Small intestine (tissue), 7 donors: ENCODE data around the gene SLC44A5. TPM values are rescaled to one million over a fixed set of nuclear protein-coding genes. Genes with fewer than 3 reads are reported as not detected.
"Not testable (repeated sequence)": the region's sequence is repeated elsewhere in the genome, so short reads cannot be mapped to it uniquely, and the experiment has no call there.

Experiments
- DNase-seq, 2 donors: peaks; one replicate each; pipeline versions ENCODE4 v3.0.0 to v3.0.0-alpha.2; 2013
- FAIRE-seq: peaks from 2 replicates; lab custom pipeline; 2012; peaks lifted over from hg19 to GRCh38; lab: Jason Lieb, UNC
- H3K27ac ChIP-seq, 3 donors: one replicate each; pipeline ENCODE4 v1.5.1; 2013; ENCODE audit warnings: low read length in 2 of 3, mild to moderate bottlenecking in 2 of 3, control low read depth in 1 of 3, inconsistent platforms in 1 of 3, low read depth in 1 of 3, moderate library complexity in 1 of 3
- H3K27me3 ChIP-seq, 3 donors: one replicate each; pipeline ENCODE4 v1.6.1; 2013; ENCODE audit warnings: low read length in 3 of 3, inconsistent platforms in 1 of 3; ENCODE audit not compliant: control insufficient read depth in 3 of 3, insufficient read depth in 3 of 3
- H3K36me3 ChIP-seq, 3 donors: one replicate each; pipeline ENCODE4 v1.6.1; 2013; ENCODE audit warnings: low read length in 3 of 3, inconsistent platforms in 1 of 3, low read depth in 1 of 3, mild to moderate bottlenecking in 1 of 3, moderate library complexity in 1 of 3; ENCODE audit not compliant: control insufficient read depth in 3 of 3, insufficient read depth in 2 of 3
- H3K4me1 ChIP-seq, 3 donors: one replicate each; pipeline ENCODE4 v1.6.1; 2013; ENCODE audit warnings: low read length in 2 of 3, inconsistent platforms in 1 of 3, low read depth in 1 of 3, mild to moderate bottlenecking in 1 of 3, moderate library complexity in 1 of 3; ENCODE audit not compliant: control insufficient read depth in 3 of 3, insufficient read depth in 2 of 3
- H3K4me3 ChIP-seq, 3 donors: one replicate each; pipeline ENCODE4 v1.5.1; 2013; ENCODE audit warnings: low read length in 3 of 3, control low read depth in 1 of 3, inconsistent platforms in 1 of 3, low read depth in 1 of 3, mild to moderate bottlenecking in 1 of 3, moderate library complexity in 1 of 3
- H3K9me3 ChIP-seq, 2 donors: one replicate each; pipeline ENCODE4 v1.6.1; 2013; ENCODE audit warnings: low read depth in 1 of 2, low read length in 1 of 2; ENCODE audit not compliant: control insufficient read depth in 2 of 2, insufficient read depth in 1 of 2
- WGBS, 3 donors: extraction: QIAGEN DNeasy Blood & Tissue Kit; methylation state at CpG; one replicate each; pipeline ENCODE4 v1.1.7; 2013; 5-methylcytosine and 5-hydroxymethylcytosine counted together
- polyA plus RNA-seq, 4 donors: library from polyadenylated mRNA; stranded (reverse) in 3 of 4; unstranded in 1 of 4; fragments of 200-250 nt in 3 of 4; fragments of 120-200 nt in 1 of 4; gene quantifications; one replicate each; pipeline versions ENCODE4 v1.2.1 to v1.2.3, GENCODE V29; 2013
- donor health status: healthy with polysubstance abuse.
- donor health status: control.
- donor health status: control.
- donor health status: Bipolar disorder and iron deficiency.
- donor health status: healthy.

The SLC44A5 gene
- polyA plus RNA-seq, 4 donors, result 0.40 to 1.4 (median 1.1) TPM; not detected in 1

DNA sequence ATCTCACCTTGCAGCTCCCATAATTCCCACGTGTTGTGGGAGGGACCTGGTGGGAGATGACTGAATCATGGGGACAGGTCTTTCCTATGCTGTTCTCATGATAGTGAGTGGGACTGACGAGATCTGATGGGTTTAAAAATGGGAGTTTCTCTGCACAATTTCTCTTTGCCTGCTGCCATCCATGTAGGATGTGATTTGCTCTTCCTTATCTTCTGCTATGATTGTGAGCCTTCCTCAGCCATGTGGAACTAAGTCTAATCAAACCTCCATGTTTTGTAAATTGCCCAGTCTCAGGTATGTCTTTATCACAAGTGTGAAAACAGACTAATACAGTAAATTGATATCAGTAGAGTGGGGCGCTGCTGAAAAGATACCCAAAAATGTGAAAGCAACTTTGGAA is 195.7 kb downstream of the SLC44A5 start:
- FAIRE-seq, result no peak
- WGBS, 3 donors, result 65 to 72% (median 68%) methylated on average over 3 of the region's 3 CpGs
- Histone ChIP-seq H3K9me3 (peaks cover 2 to 10% of the 10 kb centered on the region in 2 donors), H3K4me1 (no peaks in the 10 kb centered on the region), H3K4me3 (no peak overlapping the region), H3K27ac (no peak overlapping the region), H3K36me3 (no peaks in the 10 kb centered on the region), H3K27me3 (no peaks in the 10 kb centered on the region)
- DNase-seq, result no peak

DNA sequence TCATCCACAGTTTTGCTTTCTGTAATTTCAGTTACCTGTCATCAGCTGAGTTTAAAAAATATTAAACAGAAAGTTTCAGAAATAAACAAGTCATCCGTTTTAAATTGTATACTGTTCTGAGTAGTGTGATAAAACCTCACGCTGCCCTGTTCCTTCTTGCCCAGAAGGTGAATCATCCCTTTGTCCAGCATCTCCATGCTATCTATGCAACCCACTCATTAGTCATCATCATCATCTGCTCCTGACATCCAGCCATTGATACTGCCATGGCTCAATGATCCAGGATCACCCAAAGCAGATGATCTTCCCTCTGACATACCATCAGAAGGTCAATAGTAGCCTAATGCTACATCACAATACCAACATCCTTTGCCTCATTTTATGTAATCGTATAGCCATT is 198.3 kb downstream of the SLC44A5 start:
- FAIRE-seq (no peak), DNase-seq (no peak)
- peaks cover 2 to 10% of the 10 kb centered on the region in 2 donors for H3K9me3 ChIP-seq
- H3K27ac ChIP-seq, result no peak overlapping the region
- H3K4me3 ChIP-seq, result no peak overlapping the region
- no peaks in the 10 kb centered on the region for H3K27me3 ChIP-seq
- no peaks in the 10 kb centered on the region for H3K36me3 ChIP-seq
- no peaks in the 10 kb centered on the region for H3K4me1 ChIP-seq
- 70 to 78% (median 76%) methylated on average over 3 of the region's 3 CpGs for WGBS, 3 donors

DNA sequence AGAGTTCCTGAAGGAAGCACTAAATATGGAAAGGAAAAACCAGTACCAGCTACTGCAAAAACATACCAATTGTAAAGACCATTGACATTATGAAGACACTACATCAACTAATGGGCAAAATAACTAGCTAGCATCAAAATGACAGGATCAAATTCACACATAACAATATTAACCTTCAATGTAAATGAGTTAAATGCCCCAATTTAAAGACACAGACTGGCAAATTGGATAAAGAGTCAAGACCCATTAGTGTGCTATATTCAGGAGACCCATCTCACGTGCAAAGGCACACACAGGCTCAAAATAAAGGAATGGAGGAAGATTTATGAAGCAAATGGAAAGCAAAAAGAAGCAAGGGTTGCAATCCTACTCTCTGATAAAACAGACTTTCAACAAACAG is 206.2 kb downstream of the SLC44A5 start:
- H3K36me3 ChIP-seq, H3K4me3 ChIP-seq, H3K9me3 ChIP-seq, FAIRE-seq, H3K4me1 ChIP-seq, H3K27me3 ChIP-seq, DNase-seq, H3K27ac ChIP-seq: not testable (repeated sequence)
- 27 to 49% (median 43%) methylated on average over 1 of the region's 1 CpG for WGBS, 3 donors

DNA sequence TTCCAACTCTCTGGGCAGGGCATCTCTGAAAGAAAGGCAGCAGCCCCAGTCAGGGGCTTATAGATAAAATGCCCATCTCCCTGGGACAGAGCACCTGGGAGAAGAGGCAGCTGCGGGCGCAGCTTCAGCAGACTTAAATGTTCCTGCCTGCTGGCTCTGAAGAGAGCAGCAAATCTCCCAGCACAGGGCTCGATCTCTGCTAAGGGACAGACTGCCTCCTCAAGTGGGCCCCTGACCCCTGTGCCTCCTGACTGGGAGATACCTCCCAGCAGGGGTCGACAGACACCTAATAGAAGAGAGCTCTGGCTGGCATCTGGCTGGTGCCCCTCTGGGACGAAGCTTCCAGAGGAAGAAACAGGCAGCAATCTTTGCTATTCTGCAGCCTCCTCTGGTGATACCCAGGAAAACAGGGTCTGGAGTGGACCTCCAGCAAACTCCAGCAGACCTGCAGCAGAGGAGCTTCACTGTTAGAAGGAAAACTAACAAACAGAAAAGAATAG is 207.7 kb downstream of the SLC44A5 start:
- H3K36me3 ChIP-seq, H3K9me3 ChIP-seq, H3K4me1 ChIP-seq, H3K27ac ChIP-seq, FAIRE-seq, H3K4me3 ChIP-seq, H3K27me3 ChIP-seq, DNase-seq: not testable (repeated sequence)
- WGBS, 3 donors, result 59 to 76% (median 75%) methylated on average over 5 of the region's 5 CpGs

DNA sequence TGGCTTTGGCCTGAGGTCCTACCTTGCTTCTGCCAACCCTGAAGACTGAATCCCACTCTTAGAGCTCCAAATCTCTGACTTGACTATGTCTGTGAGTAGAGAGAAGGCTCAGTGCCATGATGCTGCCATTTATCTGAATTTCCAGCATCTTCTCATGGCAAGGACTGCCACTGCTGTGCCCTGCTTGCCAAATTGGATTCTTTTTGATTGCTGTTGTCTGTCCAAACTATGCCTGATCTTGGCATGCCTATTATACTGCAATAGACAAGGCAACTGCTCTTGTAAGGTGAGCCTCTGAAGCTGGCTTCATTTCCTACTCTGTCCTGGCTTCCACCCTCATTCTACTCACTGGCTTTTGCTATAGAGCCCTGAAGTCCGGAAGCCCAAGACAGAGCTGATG is 210.2 kb downstream of the SLC44A5 start:
- DNase-seq (no peak), FAIRE-seq (no peak)
- H3K9me3 ChIP-seq, result no peaks in the 10 kb centered on the region
- no peak overlapping the region for H3K4me3 ChIP-seq
- H3K27ac ChIP-seq, result no peak overlapping the region
- WGBS, 3 donors, result 89 to 96% (median 90%) methylated on average over 1 of the region's 1 CpG
- H3K4me1 ChIP-seq, result no peaks in the 10 kb centered on the region
- H3K27me3 ChIP-seq, result no peaks in the 10 kb centered on the region
- no peaks in the 10 kb centered on the region for H3K36me3 ChIP-seq

DNA sequence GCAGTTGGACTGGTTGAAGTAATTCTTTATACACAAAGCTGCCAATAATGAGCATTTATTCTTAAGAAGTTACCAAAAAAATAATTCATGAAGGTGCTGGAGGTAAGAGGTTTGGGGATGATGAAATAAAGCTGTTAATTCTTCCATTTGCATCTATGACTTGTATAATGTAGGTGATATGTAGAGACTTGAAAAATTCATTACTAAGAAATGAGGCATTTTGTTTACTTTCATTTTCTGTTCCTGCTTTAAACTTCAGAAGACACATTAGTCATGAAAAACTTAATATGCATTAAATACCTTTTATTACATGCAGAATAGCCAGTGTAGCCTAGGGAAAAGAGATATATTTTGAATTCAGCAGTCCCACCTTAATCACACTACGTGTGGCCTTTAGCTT is 214.2 kb downstream of the SLC44A5 start:
- Histone ChIP-seq H3K27me3 (no peaks in the 10 kb centered on the region), H3K36me3 (no peaks in the 10 kb centered on the region), H3K27ac (no peak overlapping the region), H3K9me3 (peaks cover 0 to 2% of the 10 kb centered on the region in 2 donors), H3K4me3 (no peak overlapping the region), H3K4me1 (no peaks in the 10 kb centered on the region)
- no peak for FAIRE-seq
- 63 to 75% (median 72%) methylated on average over 1 of the region's 1 CpG for WGBS, 3 donors
- no peak for DNase-seq

DNA sequence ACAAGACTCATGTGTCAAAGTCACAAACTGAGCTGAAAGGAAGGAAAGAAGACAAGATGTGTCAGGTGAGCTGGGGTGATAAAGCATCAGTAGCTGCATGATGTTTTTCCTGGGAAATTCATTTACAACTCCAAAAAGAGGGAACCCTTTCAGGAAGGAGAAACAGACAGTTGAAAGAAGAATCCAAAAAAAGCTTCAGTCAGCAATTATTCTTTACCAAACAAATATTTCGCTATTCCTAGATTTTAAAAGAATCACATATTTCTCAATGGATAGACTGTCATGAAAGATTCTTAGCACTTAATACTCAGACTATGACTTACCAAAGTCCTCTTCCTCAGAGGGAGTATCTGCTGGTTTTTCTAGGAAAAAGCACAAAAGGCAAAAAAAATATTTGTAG is 214.7 kb downstream of the SLC44A5 start:
- Histone ChIP-seq H3K4me1 (no peaks in the 10 kb centered on the region), H3K27me3 (no peaks in the 10 kb centered on the region), H3K27ac (no peak overlapping the region), H3K36me3 (no peaks in the 10 kb centered on the region), H3K4me3 (no peak overlapping the region), H3K9me3 (peaks cover 0 to 3% of the 10 kb centered on the region in 2 donors)
- no peak for FAIRE-seq
- DNase-seq, result no peak
- 84 to 91% (median 90%) methylated on average over 1 of the region's 1 CpG for whole genome bisulfite sequencing, 3 donors

DNA sequence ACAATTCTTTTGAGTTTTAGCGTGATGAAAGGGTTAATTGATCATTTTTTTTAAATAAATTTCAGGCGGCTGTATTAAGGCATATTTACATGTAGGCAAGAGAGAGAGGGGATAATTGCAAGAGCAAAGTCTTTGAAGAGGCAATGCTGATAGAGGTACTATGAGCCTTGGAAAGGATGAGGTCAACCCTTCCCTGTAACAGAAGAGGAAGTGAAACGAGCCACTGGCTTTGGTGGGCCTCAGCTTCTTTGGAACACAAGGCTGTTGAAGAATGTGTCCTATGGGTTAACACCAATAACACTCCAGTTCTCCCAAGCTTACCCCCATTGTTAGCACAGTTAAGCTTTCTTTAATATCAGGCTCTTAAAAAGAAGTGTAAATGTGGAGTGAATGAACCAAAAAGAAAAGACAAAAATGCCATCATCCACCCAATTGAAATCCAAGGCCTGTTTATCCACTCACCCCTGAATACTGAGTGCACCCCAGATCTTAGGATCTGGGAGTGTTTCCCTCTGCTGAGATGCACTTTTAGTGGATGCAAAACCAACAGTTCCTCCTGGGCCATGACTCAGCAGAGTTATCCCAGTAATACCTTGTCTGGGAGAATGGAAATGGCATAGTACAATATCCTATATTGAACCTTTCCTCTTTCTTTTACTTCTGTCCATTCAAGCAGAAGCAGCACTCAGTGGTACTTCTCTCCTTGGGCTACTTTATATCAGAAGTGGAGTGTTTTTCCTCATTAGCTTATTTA is 216.4 kb downstream of the SLC44A5 start:
- Histone ChIP-seq H3K27me3 (no peaks in the 10 kb centered on the region), H3K4me1 (no peaks in the 10 kb centered on the region), H3K9me3 (peaks cover 0 to 3% of the 10 kb centered on the region in 2 donors), H3K4me3 (no peak overlapping the region), H3K36me3 (no peaks in the 10 kb centered on the region), H3K27ac (no peak overlapping the region)
- 63 to 67% (median 67%) methylated on average over 3 of the region's 3 CpGs for WGBS, 3 donors
- FAIRE-seq (no peak), DNase-seq (no peak)
